ENCODE results near the gene DBX1.

DNA sequence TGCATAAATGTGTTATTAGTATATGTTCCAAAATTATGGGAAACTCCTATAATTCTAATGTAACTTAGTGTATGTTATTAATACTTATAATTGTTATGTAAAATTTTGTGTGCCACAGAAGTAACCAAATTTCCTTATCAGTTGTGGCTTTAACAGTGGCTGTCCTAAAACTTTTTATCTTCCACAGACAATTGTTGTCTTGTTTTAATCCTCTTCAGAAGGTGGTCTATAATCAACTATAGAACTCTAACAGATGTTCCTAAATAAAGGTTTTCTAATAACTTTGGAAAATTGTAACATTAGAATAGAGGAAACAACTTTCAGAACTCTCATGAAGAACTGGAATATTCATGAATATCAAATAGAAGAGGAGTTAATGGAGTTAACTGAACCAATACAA is 44.4 kb upstream of the DBX1 start:
- TF ChIP-seq, protein P1, sequence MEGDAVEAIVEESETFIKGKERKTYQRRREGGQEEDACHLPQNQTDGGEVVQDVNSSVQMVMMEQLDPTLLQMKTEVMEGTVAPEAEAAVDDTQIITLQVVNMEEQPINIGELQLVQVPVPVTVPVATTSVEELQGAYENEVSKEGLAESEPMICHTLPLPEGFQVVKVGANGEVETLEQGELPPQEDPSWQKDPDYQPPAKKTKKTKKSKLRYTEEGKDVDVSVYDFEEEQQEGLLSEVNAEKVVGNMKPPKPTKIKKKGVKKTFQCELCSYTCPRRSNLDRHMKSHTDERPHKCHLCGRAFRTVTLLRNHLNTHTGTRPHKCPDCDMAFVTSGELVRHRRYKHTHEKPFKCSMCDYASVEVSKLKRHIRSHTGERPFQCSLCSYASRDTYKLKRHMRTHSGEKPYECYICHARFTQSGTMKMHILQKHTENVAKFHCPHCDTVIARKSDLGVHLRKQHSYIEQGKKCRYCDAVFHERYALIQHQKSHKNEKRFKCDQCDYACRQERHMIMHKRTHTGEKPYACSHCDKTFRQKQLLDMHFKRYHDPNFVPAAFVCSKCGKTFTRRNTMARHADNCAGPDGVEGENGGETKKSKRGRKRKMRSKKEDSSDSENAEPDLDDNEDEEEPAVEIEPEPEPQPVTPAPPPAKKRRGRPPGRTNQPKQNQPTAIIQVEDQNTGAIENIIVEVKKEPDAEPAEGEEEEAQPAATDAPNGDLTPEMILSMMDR (conservative IDR thresholded peaks at IDR 0.05; ENCODE audit: low read depth, low read length) = no peak
- no peak for TF ChIP-seq EZH2 (IDR thresholded peaks at IDR 0.05; ENCODE audit: low read length, unreplicated experiment)

Measured in PC-3 (cell line).